ENCODE measurements around the gene TAF6L.

GRCh38 chr11:62726156-62726914 is 44.9 kb upstream of the TAF6L start:
- TF ChIP-seq, protein P1, sequence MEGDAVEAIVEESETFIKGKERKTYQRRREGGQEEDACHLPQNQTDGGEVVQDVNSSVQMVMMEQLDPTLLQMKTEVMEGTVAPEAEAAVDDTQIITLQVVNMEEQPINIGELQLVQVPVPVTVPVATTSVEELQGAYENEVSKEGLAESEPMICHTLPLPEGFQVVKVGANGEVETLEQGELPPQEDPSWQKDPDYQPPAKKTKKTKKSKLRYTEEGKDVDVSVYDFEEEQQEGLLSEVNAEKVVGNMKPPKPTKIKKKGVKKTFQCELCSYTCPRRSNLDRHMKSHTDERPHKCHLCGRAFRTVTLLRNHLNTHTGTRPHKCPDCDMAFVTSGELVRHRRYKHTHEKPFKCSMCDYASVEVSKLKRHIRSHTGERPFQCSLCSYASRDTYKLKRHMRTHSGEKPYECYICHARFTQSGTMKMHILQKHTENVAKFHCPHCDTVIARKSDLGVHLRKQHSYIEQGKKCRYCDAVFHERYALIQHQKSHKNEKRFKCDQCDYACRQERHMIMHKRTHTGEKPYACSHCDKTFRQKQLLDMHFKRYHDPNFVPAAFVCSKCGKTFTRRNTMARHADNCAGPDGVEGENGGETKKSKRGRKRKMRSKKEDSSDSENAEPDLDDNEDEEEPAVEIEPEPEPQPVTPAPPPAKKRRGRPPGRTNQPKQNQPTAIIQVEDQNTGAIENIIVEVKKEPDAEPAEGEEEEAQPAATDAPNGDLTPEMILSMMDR (IDR thresholded peaks at IDR 0.05), result no peak
- TF ChIP-seq EZH2 (IDR thresholded peaks at IDR 0.05), result no peak
